Adipocyte (in vitro differentiated cells): Measurements from ENCODE around the gene CHMP3.
"Not testable (repeated sequence)": the region's sequence is repeated elsewhere in the genome, so short reads cannot be mapped to it uniquely, and the experiment has no call there.

Experiments
- DNase-seq: peaks from one replicate; pipeline ENCODE4 v3.0.0-alpha.2; 2015; ENCODE audit warnings: low read depth
- H3K27me3 ChIP-seq: replicated peaks from 2 replicates; pipeline ENCODE4 v1.7.0; 2013; ENCODE audit warnings: mild to moderate bottlenecking, low read length, moderate library complexity; ENCODE audit not compliant: control insufficient read depth, insufficient read depth
- H3K36me3 ChIP-seq: 2 replicates; pipeline ENCODE4 v1.7.0; 2013; ENCODE audit warnings: low read length, mild to moderate bottlenecking, moderate library complexity; ENCODE audit not compliant: control insufficient read depth, insufficient read depth, severe bottlenecking
- H3K4me1 ChIP-seq: 2 replicates; pipeline ENCODE4 v1.7.0; 2013; ENCODE audit warnings: mild to moderate bottlenecking, low read length, moderate library complexity; ENCODE audit not compliant: control insufficient read depth, insufficient read depth
- H3K4me3 ChIP-seq: 2 replicates; pipeline ENCODE4 v1.7.0; 2013; ENCODE audit warnings: mild to moderate bottlenecking, low read length, moderate library complexity
- H3K9ac ChIP-seq: 2 replicates; pipeline ENCODE4 v1.7.0; 2013; ENCODE audit warnings: mild to moderate bottlenecking, low read length, moderate library complexity
- H3K9me3 ChIP-seq: 2 replicates; pipeline ENCODE4 v1.7.0; 2013; ENCODE audit warnings: mild to moderate bottlenecking, low read length, moderate library complexity; ENCODE audit not compliant: control insufficient read depth

The CHMP3 gene

DNA sequence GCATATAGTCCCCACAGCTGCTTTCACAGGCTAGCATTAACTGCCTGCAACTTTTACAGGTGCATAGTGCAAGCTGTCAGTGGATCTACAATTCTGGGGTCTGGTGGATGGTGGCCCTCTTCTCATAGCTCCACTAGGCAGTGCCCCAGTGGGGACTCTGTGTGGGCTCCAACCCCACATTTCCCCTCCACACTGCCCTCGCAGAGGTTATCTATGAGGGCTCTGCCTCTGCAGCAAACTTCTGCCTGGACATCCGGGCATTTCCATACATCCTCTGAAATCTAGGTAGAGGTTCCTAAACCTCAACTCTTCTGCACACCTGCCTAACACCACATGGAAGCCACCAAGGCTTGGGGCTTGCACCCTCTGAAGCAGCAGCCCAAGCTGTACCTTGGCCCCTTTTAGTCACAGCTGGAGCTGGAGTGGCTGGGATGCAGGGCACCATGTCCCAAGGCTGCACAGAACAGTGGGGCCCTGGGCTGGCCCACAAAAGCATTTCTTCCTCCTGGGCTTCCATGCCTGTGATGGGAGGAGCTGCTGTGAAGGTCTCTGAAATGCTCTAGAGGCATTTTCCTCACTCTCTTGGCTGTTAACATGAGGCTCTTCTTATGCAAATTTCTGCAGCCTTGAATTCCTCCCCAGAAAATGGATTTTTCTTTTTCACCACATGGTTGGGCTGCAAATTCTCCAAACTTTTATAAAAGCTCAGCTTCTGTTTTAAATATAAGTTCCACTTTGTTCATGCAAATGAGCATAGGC, 62.7 kb downstream of the CHMP3 start:
- no peak overlapping the region for H3K4me3 ChIP-seq
- H3K9ac ChIP-seq = no peak overlapping the region
- H3K36me3 ChIP-seq = peaks cover 77% of the 10 kb centered on the region
- no peak for DNase-seq
- H3K27me3 ChIP-seq = no peaks in the 10 kb centered on the region
- no peaks in the 10 kb centered on the region for H3K4me1 ChIP-seq
- peaks cover 4% of the 10 kb centered on the region for H3K9me3 ChIP-seq

GRCh38 chr2:86499326-86499725, 63.9 kb downstream of the CHMP3 start:
- peaks cover 4% of the 10 kb centered on the region for H3K9me3 ChIP-seq
- no peaks in the 10 kb centered on the region for H3K4me1 ChIP-seq
- H3K4me3 ChIP-seq = no peak overlapping the region
- no peak overlapping the region for H3K9ac ChIP-seq
- H3K36me3 ChIP-seq = peaks cover 69% of the 10 kb centered on the region
- H3K27me3 ChIP-seq = no peaks in the 10 kb centered on the region
- no peak for DNase-seq

DNA sequence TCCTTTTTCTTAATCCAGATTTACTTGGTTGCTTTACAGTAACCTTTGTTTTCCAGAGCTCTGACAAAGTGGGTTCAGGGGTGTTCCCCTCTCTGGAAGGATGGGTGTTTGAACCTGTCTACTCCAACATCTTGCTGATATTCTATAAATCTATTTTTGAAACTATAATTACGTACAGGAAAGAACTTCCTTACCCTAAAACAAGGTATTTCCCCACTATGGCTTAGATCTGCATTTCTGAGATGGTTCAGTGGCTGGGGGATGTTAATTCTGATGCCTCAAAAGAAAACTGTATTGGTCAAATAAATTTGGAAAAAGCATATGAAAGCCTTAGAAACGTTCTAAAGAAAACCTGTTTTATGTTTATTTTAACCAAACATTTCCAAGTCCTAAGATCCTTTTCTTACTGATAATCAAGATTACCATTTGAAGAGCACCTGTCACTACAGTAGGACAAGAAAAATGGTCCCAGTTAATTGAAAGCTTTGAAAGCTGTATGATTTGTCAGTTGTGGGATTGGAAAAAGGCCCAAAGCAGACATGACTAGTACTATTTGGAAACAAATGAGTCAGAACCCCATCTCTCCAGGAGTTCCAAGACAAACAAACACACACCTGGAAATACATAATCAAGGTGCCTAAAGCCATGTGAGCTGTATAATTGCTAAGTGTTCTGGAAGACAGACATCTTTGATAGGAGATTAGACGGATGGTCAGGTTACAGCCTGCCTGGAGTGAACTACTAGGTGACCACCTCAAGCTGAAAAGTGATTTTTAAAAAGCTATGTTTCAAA, 64.6 kb downstream of the CHMP3 start:
- Histone ChIP-seq H3K4me3 (no peak overlapping the region), H3K4me1 (no peaks in the 10 kb centered on the region), H3K9ac (no peak overlapping the region), H3K27me3 (no peaks in the 10 kb centered on the region), H3K36me3 (peaks cover 70% of the 10 kb centered on the region), H3K9me3 (peaks cover 4% of the 10 kb centered on the region)
- no peak for DNase-seq

- H3K4me3 ChIP-seq, H3K9ac ChIP-seq, H3K9me3 ChIP-seq, DNase-seq, H3K27me3 ChIP-seq, H3K4me1 ChIP-seq: not testable (repeated sequence)
- peaks cover 83% of the 10 kb centered on the region for H3K36me3 ChIP-seq
Observed at GRCh38 chr2:86496391-86496790, 66.9 kb downstream of the CHMP3 start.

DNA sequence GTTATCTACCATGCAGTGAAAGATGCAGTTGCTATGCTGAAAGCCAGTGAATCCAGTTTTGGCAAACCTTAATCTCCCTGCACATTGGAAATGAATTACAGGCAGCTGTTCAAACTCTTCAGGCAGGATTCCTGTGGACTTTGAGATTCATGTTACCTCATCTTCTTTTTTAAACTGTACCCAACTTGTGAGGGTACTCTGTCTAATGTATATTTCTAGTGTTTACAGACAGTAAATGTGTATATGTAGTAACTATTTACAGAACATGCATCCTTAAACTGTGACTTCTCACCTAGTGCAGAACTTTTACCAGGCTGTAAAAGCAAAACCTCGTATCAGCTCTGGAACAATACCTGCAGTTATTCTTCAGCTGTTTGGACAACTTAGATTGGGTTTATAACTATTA, 71.2 kb downstream of the CHMP3 start:
- H3K4me1 ChIP-seq = no peaks in the 10 kb centered on the region
- no peak overlapping the region for H3K9ac ChIP-seq
- no peak for DNase-seq
- no peaks in the 10 kb centered on the region for H3K27me3 ChIP-seq
- H3K36me3 ChIP-seq = peaks cover 86% of the 10 kb centered on the region
- no peaks in the 10 kb centered on the region for H3K9me3 ChIP-seq
- H3K4me3 ChIP-seq = no peak overlapping the region

DNA sequence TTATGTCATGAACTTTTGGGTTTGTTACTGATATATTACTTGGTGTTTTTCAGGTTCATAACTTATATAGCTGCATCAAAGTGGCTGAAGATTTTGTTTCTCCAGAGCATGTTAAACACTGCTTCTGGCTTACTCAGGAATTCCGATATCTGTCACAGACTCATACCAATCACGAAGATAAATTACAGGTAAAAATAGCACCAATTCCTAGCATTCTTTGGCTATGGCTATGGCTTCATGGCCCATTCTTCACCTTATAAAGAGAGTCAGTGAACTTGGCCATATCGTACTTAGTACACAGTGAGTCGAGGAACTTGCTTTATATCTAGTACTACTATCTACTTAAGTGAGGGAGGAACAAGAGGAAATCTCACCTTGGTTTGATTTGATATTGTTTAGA, 72.2 kb downstream of the CHMP3 start:
- DNase-seq = no peak
- no peaks in the 10 kb centered on the region for H3K9me3 ChIP-seq
- H3K4me1 ChIP-seq = no peaks in the 10 kb centered on the region
- H3K27me3 ChIP-seq = no peaks in the 10 kb centered on the region
- no peak overlapping the region for H3K9ac ChIP-seq
- peaks cover 88% of the 10 kb centered on the region for H3K36me3 ChIP-seq
- no peak overlapping the region for H3K4me3 ChIP-seq

- no peak for DNase-seq
- Histone ChIP-seq H3K9me3 (no peaks in the 10 kb centered on the region), H3K36me3 (peaks cover 91% of the 10 kb centered on the region), H3K4me1 (peaks cover 3% of the 10 kb centered on the region), H3K4me3 (no peak overlapping the region), H3K9ac (no peak overlapping the region), H3K27me3 (no peaks in the 10 kb centered on the region)
Observed at GRCh38 chr2:86490245-86490644, 73.0 kb downstream of the CHMP3 start.

- peaks cover 98% of the 10 kb centered on the region for H3K36me3 ChIP-seq
Observed at GRCh38 chr2:86489542-86489941, 73.7 kb downstream of the CHMP3 start.

DNA sequence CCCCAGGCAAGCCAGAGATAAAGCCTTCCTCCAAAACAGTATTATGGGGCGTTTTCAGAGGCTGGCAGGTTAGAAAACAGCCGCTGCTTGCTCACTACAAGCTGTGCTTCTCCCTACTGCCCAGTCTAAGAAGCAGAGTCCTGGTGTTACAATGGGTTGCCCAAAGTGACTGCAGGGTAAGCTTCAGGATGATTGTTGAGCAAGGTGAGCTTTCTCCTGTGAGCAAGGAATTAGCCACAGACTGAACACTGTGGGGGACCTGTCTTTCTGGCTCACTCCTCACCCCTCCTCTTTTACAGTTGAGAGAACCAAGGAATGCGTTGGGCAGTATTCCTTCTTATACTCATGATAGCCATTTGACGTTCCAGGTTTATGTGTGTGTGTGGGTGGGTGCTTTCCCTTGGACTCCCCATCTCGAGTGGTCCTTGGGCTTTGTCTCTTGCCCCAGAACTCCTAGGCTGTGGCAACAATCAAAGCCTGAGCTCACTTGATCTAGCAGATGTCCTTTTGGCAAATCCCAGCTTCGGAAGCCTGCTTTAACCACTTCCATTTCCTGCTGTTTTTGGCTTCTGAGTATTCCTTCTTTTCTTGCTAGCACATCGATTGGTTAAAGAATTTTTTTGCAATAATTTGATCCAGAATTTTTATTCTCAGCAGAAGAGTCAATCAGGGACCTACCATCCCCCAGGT, 74.5 kb downstream of the CHMP3 start:
- Histone ChIP-seq H3K9me3 (no peaks in the 10 kb centered on the region), H3K36me3 (peaks cover 100% of the 10 kb centered on the region), H3K9ac (no peak overlapping the region), H3K4me3 (no peak overlapping the region), H3K27me3 (no peaks in the 10 kb centered on the region), H3K4me1 (peaks cover 3% of the 10 kb centered on the region)
- no peak for DNase-seq

More at GRCh38 chr2:86489542-86489941, 73.7 kb downstream of the CHMP3 start:
- Histone ChIP-seq H3K4me3 (no peak overlapping the region), H3K4me1 (peaks cover 3% of the 10 kb centered on the region), H3K27me3 (no peaks in the 10 kb centered on the region), H3K9ac (no peak overlapping the region), H3K9me3 (no peaks in the 10 kb centered on the region)
- no peak for DNase-seq

DNA sequence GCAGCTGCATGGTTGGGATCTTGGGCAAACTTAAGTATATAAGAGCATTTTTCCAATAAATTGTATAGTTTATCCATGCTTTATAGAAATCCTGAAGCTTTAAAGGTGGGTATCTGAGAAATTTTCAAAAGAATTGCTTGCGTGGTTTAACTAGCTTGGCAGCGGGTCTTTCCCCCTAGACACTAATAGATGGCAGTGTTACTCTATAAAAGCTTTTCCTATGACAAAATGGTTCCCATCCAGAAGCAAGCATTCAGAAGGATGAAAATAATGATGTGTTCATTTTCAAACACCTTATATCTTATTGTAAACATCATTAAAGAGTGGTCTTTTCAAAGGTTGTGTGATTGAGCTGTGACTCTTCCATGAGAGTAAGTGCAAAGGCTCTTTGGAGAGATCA, 76.2 kb downstream of the CHMP3 start:
- no peak overlapping the region for H3K4me3 ChIP-seq
- no peak overlapping the region for H3K9ac ChIP-seq
- H3K9me3 ChIP-seq = no peaks in the 10 kb centered on the region
- no peaks in the 10 kb centered on the region for H3K27me3 ChIP-seq
- DNase-seq = no peak
- peaks cover 17% of the 10 kb centered on the region for H3K4me1 ChIP-seq
- peaks cover 100% of the 10 kb centered on the region for H3K36me3 ChIP-seq

DNA sequence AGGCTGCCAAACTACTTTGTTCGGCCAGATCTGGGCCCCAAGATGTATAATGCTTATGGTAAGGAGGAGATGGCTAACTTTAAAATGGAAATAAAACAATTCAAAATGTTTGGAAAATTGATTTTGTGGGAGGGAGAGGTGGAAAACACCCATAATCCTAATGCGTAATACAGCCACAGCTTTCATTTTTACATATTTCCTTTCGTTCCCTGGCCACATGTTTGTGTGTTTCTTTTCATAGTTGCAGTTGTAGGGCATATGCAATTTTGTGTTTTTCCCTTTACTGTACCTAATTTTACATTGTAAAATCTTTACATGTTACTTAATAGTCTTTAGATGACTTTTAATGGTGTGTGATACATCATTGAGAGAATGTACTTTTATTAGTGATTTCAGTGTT, 77.4 kb downstream of the CHMP3 start:
- Histone ChIP-seq H3K36me3 (peaks cover 95% of the 10 kb centered on the region), H3K9ac (no peak overlapping the region), H3K27me3 (no peaks in the 10 kb centered on the region), H3K4me3 (no peak overlapping the region), H3K9me3 (no peaks in the 10 kb centered on the region), H3K4me1 (peaks cover 30% of the 10 kb centered on the region)
- DNase-seq = no peak
